Fibroblast of gingiva (primary cell): ENCODE results near the gene MAGEF1.

Experiments used
- DNase-seq: peaks from one replicate; pipeline ENCODE4 v3.0.0-alpha.2; 2011; ENCODE audit warnings: low read depth

Gene MAGEF1

DNA sequence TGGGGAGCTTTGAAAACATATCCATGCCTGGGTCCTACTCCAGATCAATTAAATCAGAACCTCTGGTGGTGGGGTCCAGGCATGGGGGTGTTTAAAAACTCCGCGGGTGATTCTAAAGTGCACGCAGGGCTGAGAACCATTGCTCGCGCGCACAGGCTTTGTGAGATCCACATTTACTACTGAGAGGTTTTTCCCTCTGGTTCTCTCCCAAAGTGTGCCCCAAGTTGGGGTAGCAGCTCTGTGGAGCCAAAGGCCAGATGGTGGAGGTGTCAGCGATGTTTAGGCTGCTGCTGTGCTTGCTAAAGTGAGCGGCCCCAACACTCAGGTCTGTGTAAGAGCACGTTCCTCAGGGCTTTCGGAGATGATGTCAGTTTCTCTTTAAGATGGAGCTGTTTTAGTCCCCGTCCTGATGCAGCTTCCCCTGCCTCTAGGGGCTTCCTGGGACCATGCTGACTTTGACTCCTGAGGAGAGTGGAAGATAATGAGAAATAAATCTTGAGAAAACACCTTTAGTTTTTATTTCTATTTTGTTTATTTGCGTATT, 13.4 kb upstream of the MAGEF1 start:
- DNase-seq = no peak

DNA sequence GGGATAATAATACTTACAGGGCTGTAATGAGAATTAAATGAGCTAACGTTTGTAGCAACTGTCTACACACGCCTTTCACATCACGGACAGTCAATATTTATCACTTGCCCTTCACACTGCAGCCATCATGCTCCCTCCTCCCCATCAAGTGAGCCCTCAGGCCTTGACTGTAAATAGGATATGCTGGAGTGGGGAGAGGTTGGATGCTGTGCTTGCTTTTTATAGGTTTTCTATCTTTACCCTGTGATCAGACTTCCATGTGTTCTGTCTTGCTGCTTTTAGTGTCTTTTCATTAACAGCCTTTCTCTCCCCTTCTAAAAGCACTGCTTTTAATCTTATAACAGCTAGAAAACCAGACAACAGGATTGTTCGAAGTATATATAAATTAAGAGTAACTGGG, 12.8 kb upstream of the MAGEF1 start:
- no peak for DNase-seq

DNA sequence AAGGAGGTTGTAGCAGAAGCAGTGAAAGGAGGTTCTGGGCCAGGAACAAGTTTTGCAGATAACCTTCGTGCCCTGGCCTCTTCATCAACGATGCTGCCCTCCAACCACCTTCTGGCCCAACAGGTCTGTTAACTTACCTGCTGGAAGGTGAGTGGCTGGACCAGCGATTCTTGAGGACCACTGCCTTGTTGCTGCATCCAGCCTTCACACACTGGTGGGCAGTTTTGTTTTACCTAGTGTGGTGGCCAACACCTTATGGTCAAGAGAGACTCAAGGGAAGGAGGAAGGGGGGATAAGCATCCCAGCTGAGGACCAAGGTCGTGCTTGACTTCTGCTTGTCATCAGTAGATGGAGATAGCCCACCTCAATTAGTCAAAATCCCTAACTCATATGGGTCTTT, 7.8 kb upstream of the MAGEF1 start:
- DNase-seq = no peak

DNA sequence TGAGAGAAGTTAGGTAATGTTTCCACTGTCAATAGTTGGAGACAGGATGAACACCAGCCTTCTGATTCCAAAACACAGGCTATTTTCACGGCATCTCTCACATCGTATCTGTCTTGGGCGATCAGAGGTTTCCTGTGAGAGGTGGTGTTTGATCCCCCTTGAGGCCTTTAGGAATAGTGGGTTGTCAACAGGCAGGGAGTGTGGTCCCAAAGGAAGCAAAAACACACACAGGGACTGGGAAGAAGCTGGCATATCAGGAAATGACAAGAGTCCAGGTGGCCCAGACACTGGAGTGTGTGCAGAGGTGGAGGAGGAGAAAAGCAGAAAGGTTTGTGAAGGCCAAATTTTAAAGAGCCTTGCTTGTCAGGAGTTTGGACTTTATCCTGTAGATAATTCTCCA, 6.6 kb upstream of the MAGEF1 start:
- DNase-seq = no peak

DNA sequence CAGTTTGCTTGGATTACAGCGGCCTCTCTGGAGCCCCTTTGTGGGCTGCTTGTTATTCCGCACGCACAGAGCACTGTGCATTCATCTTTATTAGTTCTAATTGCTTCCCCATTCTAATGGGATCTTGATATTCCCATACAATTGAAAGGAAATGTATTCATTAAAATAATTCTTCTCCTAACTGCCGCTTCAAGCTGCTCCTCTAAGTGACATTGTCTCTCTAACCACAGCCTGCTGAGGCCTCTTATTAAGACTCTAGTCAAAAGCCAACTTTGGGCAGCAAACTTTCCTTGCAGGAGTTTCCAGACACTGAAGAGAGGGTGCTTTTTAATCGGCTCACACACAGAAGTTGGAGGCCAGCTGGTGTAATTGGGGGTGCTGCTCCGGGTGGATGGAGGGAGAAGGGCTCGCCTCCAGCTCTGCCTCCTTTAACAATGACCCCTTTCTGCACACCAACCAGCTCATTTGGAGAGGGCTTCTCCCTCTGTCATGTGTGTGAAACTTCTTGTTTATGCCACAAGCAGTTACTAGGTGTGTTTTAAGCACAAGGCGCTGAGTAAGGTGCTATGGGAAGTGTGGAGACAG, 5.6 kb upstream of the MAGEF1 start:
- DNase-seq = no peak

DNA sequence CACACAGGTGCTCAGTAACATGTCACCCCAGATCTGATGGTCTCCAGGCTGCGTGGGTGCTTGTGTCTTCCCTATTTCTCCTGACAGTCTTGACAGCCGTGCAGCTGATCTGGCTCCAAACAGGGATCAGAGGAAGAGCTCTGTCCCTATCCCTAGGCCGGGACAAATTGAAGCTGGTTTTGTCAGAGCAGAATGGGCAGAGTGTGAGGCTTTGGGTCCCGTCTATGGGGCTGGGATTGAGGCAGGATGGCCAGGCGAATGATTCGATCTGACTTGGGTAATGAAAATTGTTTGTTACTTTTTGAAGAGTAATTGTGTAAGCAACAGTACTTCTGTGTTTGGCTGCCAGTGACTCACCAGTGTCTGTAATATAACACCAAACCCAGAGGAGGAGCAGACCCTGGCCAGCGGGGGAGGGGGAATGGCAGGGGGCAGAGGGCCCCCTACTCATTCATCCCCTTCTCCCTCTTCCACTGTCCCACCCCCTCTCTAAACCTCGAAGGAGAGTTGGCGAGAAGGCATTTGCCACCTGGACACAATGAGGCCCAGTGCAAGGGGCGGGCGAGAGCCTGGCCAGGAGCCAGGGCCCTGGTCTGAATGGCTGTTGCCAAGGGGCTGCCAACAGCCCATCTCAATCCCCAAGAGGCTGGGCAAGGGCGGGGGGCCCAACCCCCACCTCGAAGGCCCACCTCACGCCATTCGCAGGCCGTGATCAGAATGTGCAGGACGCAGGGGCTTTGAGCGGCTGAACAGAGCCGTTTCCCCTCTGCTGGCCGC, 4.9 kb upstream of the MAGEF1 start:
- DNase-seq = peak; percentile 40

DNA sequence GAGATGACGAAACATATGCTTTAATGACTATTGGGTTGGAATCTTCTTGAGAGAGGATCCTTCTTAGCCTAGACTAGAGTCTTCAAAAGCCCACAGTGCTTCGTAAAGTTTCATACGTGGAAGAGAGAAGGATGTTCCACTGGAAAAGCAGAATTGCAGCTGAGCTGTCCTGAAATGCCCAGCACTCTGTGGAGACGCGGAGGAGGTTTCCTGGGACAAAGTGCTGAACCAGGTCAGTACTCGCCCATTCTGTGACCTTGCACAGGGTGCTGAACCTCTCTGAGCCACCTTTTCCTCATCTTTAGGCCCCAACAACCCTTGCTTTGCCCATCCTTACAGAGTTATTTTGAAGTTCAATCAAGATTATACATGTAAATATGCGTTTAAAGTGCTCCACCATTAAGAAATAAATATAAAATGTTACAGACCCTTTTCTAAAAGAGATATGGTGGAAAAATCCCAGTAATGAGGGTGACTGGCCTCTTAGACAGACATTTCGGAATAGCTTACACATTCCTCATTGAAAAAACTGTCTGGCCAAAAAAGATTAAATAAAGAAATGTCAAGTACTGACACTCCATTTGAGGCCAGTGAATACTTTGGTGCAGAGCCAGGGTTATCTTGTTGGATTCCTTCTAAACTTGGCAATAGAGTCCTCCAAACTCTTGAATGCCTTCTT, 4.2 kb upstream of the MAGEF1 start:
- DNase-seq = no peak

DNA sequence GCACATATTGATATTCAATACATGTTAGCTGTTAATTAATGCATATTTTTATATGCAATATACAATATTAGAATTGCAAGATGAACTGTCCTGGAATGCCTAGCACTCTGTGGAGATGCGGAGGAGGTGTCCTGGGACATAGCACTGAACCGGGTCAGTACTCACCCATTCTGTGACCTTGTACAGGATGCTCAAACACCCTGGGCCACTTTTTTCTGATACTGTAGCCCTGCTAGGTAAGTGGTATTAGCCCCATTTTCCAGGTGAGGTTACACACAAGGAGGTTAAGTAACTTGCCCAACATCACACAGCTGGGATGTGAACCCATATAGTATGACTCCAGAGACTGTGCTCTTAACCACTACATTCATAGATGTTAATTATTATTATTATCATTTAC, 1.7 kb upstream of the MAGEF1 start:
- DNase-seq = no peak

DNA sequence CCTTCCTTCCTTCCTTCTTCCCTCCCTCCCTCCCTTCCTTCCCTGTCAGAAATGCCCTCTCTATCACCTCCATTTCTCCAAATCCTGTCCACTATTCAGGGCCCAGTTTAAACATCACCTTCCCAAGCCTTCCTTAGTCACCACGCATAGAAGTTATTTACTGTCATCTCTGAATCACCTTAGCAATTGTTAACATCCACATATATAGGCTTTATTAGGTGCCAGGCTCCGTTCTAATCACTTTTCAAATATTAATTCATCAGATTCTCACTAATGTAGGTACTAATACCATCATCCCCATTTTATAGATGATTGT, 1.1 kb upstream of the MAGEF1 start:
- DNase-seq = no peak

DNA sequence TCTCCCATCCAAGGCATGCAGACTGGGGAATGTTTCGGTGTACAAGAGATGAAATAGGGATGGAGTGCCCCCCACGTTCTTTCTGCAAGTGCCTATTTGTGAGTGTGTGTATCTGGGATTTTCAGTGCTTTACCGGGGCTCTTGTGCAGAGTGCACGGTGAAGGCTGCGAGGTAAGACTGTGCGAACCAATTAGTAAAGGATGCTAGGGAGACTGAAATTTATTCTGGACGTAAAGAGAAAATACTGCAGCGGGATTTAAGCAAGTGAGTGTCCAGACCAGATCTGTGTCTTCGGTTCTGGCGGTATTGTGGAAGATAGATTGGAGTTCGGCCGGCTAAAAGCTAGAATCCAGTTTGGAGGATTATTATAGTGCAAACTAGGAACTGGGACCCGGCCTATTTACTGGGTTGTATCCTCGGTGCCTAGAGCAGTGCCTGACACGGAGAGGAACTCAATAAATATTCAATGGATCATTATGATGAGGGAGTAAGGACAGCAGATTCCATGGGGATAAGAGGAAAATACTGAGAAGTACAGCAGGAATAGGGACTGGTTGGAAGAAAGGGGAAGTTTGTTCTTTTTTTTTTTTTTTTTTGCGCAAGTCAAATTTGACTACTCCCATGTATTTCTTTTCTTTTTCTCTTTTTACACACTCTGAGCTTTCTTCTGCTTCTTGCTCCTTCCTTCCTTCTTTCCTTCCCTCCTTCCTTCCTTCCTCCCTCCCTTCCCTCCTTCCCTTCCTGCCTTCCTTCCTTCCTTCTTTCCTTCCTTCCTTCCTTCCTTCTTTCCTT, 580 bp upstream of the MAGEF1 start:
- no peak for DNase-seq

DNA sequence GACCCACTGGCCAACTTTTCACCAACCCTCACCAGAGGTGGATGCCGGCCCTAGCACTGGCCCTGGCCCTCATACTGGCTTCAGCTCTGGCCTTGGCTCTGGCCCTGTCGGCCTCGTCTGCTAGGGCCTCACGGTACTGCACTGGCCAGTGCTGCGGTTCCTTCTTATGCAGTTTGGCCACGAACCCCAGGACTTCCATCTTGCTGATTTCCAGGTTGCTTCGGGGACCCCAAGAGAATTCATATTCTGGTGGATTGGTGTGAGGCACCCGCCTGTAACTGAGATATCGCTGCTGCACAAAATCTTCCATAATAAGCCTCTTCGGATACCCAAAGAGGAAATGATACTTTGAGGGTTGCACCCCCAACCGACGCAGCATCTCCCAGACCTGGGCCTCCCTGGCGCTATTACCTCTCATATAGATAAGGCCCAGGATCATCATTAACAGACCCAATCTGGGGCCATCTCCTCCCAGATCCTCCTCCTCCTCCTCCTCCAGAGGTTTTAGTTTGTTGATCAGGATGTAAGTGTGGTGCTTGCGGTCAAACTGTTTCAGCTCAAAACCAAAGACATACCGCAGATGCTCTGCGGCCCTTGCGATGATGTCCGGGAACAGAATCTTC, 883 bp downstream of the MAGEF1 start:
- DNase-seq = no peak

DNA sequence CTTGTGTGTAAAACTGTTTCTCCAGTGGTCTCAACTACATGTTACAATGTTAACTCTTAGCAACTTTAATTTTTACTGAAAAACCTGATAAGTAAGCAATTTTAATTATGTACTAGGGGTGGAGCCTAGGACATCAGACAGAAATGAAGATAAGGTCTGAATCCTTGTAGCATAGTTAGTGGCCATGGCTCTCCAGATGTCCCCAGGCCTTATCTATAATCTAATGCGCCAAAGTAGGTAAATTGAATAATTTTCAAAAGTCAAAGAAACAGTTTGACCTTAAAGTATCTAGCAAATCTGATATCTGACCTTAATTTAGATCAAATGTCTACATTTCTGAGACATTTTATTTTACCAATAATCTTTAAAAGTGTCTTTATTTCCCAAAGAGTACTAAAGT, 8.2 kb downstream of the MAGEF1 start:
- DNase-seq = no peak

DNA sequence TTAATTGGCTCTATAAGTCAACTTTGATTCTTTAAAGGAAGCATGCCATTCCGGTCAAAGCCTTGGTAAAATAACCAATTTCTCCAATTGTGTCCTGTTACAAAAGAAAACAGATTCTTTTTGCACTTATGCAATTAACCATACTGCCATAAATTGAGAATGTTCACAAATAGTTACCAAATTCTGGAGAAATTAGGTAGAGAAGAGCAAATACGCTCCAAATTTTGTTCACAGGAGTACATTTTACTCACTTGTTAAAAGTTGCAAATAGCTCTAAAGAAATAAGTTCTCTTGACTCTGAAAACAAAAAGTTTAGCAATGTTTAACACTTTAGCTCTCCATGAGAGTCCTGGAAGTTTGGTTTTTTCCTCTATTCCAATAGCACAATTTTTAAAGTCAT, 11.1 kb downstream of the MAGEF1 start:
- DNase-seq = no peak

DNA sequence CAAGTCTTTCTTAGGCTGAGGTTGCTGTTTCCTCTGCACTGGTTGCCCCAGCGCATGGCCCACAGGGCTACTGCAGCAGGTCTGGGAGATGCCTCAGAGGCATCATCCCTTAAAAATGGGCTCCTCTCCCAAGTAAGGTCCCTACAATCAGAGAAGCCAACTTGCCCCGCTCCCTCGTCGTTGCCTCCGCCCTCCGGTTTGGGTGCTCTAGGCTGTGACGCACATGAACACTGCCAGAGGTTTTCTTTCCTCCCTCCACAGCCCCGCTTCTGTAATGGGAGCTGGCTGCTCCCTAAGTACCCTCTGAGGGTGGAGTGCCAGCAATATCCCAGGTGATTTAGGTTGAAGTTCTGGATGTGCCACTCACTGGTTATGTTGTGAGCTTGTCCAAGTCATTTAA, 14.0 kb downstream of the MAGEF1 start:
- no peak for DNase-seq

DNA sequence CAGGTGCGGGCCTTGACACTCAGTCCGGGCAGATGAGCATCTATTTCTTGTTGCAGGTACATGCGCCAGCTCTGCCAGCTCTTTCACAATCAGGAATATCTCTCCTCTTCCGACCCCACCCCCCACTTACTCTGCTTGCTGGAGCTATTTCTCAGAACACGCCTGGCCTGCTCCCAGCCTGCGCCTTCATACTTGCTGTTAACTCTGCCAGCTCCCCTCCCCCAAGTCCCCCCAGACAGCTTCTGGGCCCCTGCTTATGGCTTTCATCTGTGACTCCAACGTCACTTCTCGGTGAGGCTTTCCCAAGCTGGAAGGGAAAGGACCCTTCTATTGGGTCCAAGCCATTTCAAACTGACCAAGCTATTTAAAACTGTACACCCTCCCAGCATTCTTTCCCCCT, 15.2 kb downstream of the MAGEF1 start:
- DNase-seq = no peak

DNA sequence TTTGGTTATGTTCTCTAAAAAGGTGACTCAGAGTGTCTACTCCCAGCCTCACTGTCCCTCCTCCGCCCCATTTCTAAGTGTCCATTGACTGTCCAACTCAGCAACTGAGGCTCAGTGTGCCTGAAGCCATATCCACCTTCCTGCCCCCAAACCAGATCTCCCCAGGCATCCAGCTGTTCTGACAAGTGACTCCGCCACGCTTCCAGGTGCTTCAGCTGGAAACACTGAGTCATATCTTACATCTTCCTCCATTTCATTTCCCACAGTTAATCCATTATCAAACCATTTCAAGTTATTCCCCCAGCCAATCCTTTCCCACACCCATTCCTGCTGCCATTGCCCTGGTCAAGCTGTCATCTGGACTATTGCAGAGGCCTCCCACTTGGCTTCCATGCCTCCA, 17.1 kb downstream of the MAGEF1 start:
- DNase-seq = no peak

DNA sequence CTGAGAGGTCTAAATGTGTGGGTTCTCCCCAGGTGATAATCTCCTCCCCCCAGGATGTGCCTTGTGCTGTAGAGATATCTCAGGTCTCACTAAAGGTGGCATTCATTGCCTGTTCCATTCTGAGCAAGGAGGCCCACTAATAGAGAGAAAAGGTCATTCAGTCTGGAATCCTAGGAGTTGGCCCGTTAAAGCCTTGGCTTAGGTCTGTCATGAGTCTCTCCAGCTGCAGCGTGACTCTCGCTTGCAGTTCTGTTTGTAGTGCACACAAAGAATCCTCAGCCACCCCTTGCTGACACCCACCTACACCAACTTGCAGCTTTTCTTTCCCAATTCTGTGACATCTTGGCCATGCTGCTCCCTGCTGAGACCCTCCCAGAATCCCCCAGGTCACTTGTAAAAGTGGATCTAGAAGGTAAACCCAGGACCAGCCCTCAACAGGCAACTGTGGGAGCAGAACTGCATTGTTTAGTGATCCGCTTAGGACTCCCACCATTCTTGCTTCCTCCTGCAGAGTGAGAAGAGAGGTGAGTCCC, 17.7 kb downstream of the MAGEF1 start:
- no peak for DNase-seq

DNA sequence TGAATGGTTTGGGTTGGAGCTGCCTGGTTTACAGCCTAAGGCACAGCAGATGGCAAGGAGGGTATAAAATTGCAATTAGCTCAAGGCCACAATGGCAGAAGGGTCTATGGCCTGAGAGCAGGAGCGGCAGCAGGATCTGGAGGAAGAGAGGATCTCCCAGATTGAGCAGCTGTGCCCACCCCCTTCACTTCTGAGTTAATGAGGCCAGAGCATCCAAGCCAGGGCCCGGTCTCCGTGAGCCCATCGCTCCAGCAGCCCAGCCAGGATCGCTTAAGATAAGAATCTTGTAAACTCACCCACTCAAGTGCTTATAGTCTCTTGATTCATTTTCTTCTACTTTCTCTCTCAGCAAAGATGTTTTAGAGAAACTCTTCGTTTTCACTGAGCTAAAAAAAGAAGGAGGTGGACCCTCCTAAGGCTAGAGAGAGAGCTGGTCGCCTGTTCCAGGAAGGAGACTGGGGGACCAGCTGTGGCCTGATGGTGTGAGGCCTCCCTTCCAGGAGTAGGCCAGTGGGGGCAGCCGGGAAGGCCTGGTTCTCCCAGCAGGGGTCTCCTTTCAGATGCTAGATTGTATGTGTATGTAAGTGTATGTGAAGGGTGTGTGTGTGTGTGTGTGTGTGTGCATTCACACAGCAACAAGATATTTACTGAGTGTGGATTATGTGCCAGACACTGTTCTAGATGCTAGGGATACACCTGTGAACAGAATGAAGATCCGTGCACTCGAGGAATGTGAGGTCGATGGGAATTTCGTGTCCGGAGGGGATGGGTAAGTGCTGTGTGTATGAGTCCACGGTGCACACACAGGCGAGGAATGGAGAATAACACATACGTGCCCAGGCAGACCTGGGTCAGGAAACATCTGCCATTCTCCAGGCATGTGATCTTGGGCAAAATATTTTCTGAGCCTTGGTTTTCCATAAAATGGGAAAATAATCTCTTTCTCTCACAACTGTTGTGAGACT, 18.6 kb downstream of the MAGEF1 start:
- no peak for DNase-seq

DNA sequence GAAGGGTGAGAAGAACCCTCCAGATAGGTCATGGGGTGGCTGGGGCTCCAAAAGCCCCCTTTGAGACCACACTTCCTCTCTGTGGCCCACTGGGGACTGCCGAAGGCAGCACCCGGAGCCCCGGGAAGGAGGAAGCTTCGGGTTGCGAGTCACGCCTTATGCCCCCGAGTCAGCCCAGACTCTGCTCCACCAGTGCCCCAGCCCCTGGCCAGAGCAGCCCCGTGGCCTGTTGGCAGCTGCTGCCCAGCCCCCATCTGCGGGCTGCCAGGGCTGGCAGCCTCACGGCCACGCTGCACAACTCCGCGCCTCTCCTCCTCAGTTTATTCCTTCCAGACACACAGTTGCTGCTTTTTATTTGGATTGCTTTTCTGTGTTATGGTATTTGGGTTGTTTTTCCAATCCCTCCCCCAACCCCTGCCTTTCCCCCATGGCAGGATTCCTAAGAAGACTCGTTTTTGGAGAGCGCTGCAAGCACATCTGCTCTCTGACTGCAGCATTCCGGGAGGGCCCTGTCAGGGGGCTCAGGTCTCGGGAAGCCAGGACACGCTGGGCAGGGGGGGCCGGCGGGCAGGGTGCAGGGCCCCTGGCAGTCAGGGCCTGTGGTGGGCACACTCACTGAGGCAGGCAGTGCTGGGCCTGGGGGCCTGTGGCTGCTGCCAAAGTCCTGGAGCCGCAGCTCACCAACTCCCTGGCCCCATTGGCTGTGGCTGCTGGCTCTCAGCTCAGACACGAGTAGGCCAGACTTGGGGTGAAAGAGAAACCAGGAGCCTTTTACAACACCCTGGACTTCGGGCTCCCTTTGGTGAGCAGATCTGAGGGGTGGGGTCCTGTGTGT, 20.2 kb downstream of the MAGEF1 start:
- DNase-seq = peak; percentile 33
